MM.1S (cell line): ENCODE measurements around the gene HOXB1.

ENCODE experiments used
- CTCF ChIP-seq: fragments of 300-600 bp; sonication (generic); IDR thresholded peaks from 2 replicates; pipeline ENCODE4 v1.5.1; 2016; ENCODE audit warnings: antibody characterized with exemption, low read length, mixed read lengths
- EZH2 ChIP-seq: fragments of 300-600 bp; sonication (generic); optimal IDR thresholded peaks from 2 replicates; pipeline ENCODE3; 2017; ENCODE audit warnings: low read depth, mild to moderate bottlenecking, antibody characterized with exemption, low read length, mixed read lengths

- no peak for TF ChIP-seq CTCF
- TF ChIP-seq EZH2 = no peak
Measured at GRCh38 chr17:48578616-48579470, 48.0 kb upstream of the HOXB1 start.
